ENCODE results near the gene NR1H4. TPM values are rescaled to one million over a fixed set of nuclear protein-coding genes. Genes with fewer than 3 reads are reported as not detected.

NR1H4 gene
- total and polyA plus RNA-seq, 9 of the 15 experiments (the other 6 are each of a cell fraction or from before 2014, with no cell fraction given), result 0.03 TPM; not detected in 8

DNA sequence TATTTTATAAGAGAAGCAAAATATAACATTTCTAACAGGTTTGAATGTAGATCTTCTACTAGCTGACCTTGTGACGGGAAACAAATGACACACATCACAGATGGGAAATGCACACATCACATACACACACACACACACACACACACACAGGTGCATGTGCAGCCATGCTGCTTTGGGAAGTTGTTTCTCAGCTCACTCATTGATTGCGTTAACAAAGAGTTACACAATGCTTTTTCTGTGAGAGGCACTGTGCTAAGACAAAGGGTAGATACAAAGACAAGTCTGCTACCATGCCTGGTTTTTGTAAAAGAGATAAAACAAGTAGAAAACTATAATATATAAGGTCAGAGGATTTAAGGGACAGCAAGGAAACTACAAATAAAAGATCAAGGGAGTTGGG is 1.3 kb upstream of the NR1H4 start (continued):
- TF ChIP-seq, protein P1, sequence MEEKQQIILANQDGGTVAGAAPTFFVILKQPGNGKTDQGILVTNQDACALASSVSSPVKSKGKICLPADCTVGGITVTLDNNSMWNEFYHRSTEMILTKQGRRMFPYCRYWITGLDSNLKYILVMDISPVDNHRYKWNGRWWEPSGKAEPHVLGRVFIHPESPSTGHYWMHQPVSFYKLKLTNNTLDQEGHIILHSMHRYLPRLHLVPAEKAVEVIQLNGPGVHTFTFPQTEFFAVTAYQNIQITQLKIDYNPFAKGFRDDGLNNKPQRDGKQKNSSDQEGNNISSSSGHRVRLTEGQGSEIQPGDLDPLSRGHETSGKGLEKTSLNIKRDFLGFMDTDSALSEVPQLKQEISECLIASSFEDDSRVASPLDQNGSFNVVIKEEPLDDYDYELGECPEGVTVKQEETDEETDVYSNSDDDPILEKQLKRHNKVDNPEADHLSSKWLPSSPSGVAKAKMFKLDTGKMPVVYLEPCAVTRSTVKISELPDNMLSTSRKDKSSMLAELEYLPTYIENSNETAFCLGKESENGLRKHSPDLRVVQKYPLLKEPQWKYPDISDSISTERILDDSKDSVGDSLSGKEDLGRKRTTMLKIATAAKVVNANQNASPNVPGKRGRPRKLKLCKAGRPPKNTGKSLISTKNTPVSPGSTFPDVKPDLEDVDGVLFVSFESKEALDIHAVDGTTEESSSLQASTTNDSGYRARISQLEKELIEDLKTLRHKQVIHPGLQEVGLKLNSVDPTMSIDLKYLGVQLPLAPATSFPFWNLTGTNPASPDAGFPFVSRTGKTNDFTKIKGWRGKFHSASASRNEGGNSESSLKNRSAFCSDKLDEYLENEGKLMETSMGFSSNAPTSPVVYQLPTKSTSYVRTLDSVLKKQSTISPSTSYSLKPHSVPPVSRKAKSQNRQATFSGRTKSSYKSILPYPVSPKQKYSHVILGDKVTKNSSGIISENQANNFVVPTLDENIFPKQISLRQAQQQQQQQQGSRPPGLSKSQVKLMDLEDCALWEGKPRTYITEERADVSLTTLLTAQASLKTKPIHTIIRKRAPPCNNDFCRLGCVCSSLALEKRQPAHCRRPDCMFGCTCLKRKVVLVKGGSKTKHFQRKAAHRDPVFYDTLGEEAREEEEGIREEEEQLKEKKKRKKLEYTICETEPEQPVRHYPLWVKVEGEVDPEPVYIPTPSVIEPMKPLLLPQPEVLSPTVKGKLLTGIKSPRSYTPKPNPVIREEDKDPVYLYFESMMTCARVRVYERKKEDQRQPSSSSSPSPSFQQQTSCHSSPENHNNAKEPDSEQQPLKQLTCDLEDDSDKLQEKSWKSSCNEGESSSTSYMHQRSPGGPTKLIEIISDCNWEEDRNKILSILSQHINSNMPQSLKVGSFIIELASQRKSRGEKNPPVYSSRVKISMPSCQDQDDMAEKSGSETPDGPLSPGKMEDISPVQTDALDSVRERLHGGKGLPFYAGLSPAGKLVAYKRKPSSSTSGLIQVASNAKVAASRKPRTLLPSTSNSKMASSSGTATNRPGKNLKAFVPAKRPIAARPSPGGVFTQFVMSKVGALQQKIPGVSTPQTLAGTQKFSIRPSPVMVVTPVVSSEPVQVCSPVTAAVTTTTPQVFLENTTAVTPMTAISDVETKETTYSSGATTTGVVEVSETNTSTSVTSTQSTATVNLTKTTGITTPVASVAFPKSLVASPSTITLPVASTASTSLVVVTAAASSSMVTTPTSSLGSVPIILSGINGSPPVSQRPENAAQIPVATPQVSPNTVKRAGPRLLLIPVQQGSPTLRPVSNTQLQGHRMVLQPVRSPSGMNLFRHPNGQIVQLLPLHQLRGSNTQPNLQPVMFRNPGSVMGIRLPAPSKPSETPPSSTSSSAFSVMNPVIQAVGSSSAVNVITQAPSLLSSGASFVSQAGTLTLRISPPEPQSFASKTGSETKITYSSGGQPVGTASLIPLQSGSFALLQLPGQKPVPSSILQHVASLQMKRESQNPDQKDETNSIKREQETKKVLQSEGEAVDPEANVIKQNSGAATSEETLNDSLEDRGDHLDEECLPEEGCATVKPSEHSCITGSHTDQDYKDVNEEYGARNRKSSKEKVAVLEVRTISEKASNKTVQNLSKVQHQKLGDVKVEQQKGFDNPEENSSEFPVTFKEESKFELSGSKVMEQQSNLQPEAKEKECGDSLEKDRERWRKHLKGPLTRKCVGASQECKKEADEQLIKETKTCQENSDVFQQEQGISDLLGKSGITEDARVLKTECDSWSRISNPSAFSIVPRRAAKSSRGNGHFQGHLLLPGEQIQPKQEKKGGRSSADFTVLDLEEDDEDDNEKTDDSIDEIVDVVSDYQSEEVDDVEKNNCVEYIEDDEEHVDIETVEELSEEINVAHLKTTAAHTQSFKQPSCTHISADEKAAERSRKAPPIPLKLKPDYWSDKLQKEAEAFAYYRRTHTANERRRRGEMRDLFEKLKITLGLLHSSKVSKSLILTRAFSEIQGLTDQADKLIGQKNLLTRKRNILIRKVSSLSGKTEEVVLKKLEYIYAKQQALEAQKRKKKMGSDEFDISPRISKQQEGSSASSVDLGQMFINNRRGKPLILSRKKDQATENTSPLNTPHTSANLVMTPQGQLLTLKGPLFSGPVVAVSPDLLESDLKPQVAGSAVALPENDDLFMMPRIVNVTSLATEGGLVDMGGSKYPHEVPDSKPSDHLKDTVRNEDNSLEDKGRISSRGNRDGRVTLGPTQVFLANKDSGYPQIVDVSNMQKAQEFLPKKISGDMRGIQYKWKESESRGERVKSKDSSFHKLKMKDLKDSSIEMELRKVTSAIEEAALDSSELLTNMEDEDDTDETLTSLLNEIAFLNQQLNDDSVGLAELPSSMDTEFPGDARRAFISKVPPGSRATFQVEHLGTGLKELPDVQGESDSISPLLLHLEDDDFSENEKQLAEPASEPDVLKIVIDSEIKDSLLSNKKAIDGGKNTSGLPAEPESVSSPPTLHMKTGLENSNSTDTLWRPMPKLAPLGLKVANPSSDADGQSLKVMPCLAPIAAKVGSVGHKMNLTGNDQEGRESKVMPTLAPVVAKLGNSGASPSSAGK (IDR thresholded peaks at IDR 0.05), result no peak
- no peak for TF ChIP-seq CBX1 (IDR thresholded peaks at IDR 0.05; ENCODE audit: low read depth)
- no peak for TF ChIP-seq FOXA1 (IDR thresholded peaks at IDR 0.05; ENCODE audit: borderline replicate concordance)
- TF ChIP-seq MIER1 (IDR thresholded peaks at IDR 0.05; ENCODE audit: low read depth), result no peak
- TF ChIP-seq, protein P2, sequence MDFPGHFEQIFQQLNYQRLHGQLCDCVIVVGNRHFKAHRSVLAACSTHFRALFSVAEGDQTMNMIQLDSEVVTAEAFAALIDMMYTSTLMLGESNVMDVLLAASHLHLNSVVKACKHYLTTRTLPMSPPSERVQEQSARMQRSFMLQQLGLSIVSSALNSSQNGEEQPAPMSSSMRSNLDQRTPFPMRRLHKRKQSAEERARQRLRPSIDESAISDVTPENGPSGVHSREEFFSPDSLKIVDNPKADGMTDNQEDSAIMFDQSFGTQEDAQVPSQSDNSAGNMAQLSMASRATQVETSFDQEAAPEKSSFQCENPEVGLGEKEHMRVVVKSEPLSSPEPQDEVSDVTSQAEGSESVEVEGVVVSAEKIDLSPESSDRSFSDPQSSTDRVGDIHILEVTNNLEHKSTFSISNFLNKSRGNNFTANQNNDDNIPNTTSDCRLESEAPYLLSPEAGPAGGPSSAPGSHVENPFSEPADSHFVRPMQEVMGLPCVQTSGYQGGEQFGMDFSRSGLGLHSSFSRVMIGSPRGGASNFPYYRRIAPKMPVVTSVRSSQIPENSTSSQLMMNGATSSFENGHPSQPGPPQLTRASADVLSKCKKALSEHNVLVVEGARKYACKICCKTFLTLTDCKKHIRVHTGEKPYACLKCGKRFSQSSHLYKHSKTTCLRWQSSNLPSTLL (IDR thresholded peaks at IDR 0.05), result no peak
- TF ChIP-seq, protein P3, sequence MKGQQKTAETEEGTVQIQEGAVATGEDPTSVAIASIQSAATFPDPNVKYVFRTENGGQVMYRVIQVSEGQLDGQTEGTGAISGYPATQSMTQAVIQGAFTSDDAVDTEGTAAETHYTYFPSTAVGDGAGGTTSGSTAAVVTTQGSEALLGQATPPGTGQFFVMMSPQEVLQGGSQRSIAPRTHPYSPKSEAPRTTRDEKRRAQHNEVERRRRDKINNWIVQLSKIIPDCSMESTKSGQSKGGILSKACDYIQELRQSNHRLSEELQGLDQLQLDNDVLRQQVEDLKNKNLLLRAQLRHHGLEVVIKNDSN (CRISPR knock-in tag; IDR thresholded peaks at IDR 0.05), result no peak

Data from K562 (cell line).